GM21786 (cell line): ENCODE data around the gene HDAC2.
A peak's percentile ranks its signal among the peaks of the same experiment; 100 is the strongest.
"Not testable (repeated sequence)": the region's sequence is repeated elsewhere in the genome, so short reads cannot be mapped to it uniquely, and the experiment has no call there.

Source experiments
- ATAC-seq: cut with Tn5 transposase; IDR thresholded peaks from one replicate; pipeline ENCODE4 v1.9.1; 2021; ENCODE audit not compliant: unreplicated experiment

HDAC2 gene

DNA sequence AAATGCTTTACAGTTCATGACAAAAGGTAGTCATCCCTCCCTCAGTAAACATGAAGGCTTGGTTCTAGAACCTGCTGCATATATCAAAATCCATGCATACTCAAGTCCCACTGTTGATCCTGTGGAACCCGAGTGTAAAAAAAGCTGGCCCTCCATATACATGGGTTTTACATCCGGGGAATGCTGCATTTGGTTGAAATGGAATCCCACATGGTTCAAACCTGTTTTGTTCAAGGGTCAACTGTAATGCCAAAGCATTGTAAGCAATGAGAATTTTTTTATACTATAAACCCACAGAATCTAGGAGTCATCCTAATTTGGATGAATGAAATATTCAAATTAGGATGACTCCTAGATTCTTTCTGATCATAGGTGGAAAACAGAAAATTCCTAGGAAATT is 5.9 kb upstream of the HDAC2 start:
- no peak for ATAC-seq

DNA sequence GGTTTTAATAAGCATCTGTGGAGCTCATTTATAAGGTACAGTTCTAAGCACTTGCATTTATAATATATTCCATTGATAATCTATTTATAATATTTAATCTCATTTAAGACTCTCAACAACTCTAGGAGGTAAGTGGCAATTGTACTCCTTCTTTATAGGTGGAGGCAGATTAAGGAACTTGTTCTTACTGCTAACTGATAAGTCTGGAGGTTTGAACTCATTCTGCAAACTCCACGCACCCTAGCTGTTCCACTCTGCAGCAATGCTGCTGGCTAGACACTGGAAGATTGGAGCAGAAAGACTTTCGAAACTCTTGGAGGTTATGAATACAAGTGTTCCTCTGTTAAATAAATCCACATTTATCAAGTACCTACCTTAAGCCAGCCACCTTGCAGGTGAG is 793 bp upstream of the HDAC2 start:
- ATAC-seq = no peak

DNA sequence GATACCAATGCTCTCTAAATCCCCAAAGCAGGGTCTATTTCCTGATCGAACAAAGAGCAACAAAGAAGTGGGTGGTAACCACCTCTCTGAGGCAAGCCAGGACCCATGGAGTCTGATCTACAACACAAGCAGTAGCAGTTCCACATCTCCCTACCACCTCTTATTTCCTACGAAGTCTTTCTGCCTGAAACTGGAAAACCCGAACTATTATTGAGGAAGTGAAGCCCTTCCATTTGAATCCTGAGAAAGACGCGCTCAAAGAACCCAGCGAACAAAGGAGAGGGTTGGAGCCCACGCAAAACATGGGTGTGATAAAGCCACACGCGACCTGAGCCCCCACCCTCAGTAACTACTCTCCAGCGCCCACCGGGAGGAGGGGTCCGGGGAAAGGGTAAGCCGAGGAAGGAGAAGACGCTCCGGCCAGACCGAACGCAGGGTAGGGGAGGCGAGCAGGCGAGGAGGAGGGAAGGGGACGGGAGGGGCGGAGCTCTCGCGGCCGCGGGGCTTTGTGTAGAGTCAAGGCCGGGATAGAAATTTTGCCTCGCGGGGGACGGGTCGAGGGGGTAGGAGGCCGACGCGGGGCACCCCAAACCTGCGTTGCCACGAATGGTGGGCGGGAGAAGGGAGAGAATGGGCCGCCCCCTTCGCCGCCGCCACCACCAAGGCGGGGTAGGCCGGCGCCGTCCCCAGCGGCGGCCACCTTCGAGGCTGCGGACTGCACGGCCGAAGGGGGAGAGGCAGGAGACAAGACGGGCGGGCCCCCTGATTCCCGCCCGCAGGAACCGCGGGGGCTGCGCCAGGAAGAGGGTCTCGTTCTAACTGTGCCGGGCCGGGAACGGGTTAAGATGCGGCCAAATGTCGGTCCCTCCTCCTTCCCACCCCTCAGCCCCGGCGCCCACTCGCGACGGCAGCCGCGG is 802 bp downstream of the HDAC2 start:
- ATAC-seq = peak; percentile 28

DNA sequence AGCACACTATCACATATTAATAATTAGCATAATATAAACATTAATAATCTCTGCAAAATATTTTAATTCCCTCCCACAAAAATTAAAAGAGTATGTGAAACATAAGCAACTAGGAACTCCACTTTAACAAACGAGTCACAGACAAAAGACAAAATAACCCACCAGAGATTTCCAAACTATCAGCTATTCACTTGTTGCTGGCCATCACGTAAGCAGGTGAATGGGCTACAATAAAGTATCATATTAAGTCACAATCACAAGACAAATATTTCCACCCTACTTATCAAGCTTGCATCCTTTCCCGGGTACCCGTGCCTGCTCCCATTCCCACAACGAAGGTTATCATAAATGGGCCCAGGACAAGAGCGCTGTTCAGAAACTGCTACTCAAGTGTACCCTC is 2.5 kb downstream of the HDAC2 start:
- ATAC-seq = no peak

DNA sequence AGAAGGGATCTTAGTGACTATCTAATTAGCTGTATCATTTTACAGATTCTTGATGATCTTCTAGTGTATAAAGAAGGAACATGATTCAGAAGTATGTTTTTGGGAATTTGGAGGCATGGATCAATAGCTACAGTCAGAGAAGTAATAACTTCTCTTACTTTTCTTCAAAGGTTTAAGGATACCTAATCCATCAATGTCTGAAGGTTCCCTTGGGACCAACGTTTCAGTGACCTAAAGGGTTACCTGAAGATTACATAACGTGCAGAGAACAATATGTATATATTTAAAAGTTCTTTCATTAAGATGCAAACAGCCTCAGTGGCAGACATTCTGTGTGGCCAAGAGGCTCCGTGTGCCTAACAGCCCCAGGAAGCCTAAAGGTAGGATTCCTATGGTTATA is 3.2 kb downstream of the HDAC2 start:
- ATAC-seq = no peak

DNA sequence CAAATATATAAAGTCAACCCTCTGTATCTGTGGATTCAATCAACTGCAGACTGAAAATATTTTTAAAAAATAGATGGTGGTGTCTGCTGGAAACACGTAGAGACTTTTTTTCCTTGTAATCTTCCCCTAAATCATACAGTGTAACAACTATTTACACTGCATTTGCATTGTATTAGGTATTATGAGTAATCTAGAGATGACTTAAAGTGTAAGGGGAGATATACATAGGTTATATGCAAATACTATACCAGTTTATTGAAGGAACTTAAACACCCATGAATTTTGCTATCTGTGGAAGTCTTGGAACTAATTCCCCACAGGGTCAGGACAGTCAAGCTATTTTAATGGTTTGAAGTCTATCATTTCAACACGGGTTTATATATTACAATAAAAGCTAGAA is 10.2 kb downstream of the HDAC2 start:
- peak; percentile 68 for ATAC-seq

DNA sequence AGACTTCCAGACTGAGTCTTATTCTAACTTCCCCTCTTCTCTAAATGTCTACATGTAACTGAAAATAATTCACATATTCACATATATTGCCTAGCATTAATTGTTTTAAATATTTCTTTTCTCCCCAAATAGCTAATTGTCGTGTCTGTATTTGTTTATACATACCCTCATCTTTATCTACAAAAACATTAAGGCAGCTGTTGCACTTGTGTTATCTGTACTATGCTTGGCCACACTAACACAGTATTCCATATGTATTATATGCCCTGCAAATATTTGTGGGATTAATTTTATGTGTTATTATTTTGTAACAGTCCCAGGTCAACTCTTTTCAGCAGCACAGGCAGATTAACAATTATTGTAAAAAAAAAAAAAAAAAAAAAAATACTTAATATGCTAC is 11.7 kb downstream of the HDAC2 start:
- ATAC-seq = no peak

DNA sequence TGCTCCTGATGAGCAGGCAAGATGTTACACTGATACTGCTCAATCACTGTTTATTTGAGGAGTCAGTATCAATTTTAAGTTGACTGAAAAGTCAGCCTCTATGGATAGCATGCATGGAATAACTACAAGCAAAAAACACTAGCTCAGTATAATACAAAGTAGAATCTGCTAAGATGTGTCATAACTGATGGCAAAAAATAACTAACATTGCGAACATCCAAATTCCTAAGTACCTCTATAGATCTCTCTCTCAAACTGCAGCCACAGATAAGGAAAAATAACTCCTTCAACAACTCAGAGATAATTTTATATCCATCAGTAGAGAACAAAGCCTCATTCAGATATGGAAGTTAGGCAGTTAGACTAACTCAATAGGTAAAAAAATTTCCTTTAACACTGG is 16.3 kb downstream of the HDAC2 start:
- ATAC-seq = no peak

DNA sequence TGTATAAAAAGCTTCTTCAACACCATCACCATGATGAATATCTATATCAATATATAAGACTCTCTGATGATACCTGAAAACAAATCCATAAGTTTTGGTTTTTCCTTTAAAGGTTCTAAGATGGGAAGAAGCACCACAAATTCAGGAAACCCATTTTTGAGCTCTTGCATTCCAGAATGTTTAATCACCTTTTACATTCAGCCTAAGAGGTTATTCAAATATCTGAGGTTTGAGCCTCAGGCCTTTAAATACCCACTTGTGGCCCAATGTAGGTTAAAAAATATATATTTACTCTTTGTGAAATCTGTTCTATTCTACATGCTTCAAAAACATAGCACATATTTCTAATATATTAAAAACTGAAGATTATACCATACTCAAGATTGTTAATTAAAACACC is 17.6 kb downstream of the HDAC2 start:
- no peak for ATAC-seq

DNA sequence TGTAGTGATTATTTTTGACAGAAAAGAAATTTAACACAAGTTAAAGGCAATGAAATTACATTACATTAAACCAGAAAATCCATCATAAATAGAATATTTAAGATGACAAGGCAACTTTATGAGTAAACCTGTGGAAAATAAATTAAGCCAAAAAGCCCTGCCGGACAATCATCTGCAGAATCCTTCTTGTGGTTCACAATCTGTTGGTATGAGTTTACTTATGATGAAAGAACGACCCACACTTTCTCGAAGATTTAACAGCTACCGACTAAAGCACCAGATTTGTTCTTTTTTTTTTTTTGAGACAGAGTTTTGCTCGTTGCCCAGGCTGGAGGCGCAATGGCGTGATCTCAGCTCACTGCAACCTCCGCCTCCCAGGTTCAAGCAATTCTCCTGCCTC is 21.4 kb downstream of the HDAC2 start:
- ATAC-seq = no peak

DNA sequence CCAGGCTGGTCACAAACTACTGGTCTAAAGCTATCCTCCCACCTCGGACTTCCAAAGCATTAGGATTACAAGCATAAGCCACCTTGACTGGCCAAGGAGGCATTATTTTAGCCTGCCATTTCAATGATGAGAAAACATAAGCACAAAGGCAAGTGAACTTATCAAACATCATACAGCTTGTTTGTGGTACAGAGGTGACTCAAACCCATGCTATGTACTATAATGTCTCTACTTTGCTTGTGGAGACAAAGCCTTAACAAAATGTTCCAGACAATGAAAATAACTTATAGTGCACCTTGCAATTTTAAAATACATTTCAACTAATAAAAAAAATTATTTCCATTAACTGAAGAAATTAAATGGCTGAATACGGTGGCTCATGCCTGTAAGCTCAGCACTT is 26.2 kb downstream of the HDAC2 start:
- ATAC-seq = no peak

DNA sequence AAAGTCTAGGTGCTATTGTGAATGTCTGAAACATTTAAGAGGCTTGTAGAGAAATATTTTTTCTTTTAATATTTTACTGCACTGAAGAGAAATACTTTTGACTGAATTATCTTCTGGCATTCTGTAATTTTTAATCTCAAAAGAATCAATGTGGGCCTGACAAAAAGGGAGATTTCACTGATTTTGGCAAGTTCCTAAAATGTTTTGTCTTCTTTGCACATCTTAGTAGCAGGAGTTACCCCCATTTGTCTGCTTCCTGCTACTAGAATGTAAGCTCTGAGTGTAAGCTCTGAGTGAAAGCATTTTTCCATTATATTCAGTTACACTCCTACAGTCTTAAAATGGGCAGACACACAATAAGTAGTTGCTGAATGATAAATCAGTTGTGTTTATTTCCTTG is 31.1 kb downstream of the HDAC2 start:
- ATAC-seq = no peak

DNA sequence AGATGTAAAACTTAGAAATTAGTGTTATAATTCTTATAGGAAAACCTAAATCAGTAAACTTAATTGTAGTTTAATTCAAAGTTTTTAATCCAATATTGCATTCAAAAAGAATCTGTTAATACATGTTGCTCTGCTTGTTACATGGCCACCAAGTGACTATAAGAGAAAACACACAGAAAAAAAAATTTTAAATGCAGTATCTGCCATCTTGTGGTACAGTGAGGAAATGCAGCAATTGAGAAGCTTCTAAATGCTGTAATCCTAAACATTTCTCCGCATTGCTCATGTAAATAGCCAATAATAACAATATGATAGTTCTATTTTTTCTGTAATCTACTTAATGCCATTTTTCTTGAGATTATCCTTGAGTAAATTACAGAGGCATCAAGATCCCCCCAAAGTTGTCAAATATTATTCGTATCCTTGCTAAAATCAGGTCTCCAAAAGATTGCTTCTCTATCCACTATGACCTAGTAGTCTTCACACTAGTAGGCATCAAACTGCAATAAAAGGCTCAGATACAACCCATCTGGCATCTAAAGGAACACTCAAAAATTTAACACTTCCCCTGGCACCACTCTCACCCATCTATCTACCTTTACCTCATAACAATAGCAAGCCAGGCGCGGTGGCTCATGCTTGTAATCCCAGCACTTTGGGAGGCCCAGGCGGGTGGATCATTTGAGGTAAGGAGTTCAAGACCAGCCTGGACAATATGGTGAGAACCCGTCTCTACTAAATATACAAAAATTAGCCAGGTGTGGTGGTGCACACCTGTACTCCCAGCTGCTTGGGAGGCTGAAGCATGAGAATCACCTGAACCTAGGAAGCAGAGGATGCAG is 34.6 kb downstream of the HDAC2 start:
- peak; percentile 95 for ATAC-seq

DNA sequence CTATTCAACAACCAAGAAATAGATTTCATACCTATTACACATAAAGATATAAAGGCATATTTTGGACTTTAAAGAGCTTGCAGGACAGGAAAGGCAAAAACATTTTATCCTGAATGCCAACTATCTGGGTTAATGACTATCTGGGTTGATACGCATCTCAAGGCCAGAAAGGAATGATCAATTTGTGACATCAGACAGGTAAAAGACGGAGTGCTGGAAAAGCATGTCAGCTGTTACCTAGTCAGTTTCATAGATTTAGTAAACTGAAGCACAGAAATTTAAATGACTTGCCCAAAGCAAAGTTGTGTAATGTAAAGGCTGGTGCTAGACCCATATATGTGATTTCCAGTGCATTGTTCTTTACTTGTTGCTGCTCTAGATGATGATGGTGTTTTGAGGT is 36.8 kb downstream of the HDAC2 start:
- no peak for ATAC-seq

DNA sequence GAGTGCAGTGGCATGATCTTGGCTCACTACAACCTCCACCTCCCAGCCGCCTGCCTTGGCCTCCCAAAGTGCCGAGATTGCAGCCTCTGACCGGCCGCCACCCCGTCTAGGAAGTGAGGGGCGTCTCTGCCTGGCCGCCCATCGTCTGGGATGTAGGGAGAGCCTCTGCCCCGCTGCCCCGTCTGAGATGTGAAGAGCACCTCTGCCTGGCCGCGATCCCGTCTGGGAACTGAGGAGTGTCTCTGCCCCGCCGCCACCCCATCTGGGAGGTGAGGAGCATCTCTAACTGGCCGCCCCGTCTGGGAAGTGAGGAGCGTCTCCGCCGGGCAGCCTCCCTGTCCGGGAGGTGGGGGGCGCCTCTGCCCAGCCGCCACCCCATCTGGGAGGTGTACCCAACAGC is 39.0 kb downstream of the HDAC2 start:
- ATAC-seq = not testable (repeated sequence)

DNA sequence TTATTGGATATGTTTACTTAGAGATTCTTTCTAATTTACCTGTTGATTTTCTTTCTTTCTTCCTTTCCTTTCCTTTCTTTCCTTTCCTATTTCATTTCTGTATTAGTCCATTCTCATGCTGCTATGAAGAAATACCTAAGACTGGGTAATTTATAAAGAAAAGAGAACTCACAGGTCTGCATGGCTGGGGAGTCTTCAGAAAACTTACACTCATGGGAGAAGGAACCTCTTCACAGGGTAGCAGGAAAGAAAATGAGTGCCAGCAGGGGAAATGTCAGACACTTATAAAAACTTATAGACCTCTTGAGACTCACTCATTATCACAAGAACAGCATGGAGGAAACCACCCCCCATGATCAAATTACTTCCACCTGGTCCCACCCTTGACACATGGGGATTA is 40.8 kb downstream of the HDAC2 start:
- no peak for ATAC-seq

DNA sequence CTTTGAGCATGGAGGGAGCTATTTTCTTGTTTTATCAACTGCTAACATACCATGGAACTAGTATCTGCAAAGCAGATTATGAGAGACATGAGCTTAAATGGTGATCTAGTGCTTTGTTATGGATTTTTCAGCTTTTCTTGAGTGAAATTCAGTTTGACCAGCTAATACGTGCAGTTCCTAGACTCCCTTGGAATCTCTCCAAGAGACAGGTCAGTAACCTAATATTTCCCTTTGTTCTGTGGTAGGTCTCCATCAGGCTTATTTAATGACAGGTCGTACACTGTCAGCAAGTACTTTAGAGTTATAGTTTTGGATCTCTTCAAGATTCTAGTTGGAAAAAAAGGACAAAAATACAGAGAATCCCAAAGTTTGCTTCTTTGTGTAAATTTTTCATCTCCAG is 43.9 kb downstream of the HDAC2 start:
- ATAC-seq = no peak

DNA sequence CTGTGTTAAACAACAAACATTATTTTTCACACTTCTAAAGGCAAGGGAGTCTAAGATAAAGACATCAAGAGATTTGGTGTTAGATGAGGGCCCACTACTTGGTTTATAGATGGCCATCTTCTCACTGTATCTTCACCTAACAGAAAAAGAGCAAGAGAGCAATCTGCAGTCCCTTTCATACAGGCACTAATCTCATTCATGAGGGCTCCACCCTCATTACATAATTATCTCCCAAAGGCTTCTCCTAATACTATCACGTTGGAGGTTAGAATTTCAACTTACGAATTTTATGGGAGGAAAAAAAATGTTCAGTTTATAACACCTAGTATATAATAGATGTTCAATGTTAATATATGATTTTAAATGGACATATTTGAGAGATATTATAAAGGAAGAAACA is 45.6 kb downstream of the HDAC2 start:
- ATAC-seq = no peak

DNA sequence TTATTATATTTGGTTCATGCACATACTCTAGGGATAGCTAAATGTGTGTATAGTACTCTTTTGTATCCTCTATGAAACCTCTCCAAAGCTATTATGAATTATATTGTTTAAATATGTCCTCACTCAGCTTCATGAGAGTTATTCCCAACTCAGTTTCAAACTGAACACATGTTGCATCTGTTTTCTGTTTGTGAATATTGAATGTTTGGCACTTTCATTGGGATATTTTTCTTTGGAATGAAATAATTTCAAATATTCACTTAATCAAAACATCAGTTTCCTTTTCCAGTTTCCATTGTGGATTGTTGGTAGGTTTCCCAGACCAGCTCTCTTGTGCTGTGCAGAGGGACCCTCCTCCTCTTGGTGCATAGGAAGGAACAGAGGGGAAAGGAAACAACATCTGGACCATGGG is 46.6 kb downstream of the HDAC2 start:
- ATAC-seq = no peak

DNA sequence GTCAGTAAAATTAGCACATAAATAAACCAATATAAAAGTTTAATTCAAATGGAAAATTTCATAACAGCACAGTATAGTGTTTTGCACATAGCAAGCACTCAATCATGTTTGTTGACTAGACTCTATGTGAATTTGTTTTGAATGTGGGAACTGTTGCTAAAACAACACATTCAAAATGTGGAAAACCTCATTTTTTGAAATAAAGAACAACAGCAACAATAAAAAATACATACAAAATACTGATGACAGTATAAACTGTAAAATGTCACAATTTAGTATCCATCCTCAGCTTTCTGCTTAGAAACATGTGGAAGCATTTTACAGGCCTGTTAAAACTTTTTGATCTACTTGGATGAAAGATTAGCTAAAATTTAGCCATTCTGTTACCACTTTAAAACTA is 47.4 kb downstream of the HDAC2 start:
- ATAC-seq = no peak

DNA sequence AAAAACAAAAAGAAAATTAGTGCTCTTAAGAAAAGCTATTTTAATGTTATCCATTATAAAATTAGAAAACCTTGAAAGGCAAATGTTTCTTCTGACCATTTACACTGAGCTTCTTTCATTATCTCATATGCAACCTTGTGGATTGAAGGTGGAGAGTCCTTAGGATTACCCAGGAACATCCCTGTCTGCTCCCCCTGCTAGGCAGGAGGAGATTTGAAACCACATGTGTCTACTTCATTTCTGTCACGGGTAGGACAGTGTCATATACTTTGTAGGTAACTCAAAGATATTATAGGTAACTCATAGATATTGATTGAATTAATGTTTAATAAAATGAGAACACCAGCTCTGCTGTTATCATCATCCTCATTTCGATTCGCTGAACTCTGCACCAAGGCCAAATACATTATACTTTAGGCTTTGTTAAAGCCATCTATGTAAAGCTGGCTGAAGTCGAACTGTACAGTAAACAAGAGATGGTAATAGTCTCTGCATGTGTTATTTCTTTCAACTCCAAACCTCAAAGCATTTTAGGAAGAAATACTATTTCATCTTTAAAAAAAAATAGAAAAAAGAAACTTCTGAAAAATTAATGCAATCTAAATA is 49.5 kb downstream of the HDAC2 start:
- ATAC-seq = no peak
